A549 (cell line): ENCODE results near the gene CTU2. TPM values are rescaled to one million over a fixed set of nuclear protein-coding genes. Genes with fewer than 3 reads are reported as not detected.

ENCODE experiments used
- ATAC-seq, 2 experiments: fragments of 200-7000 bp in 1 of 2; fragments of >200 bp in 1 of 2; cut with Nextera tagmentation in 1 of 2; cut with Tn5 transposase in 1 of 2; 3 replicates each; pipeline versions ENCODE4 v1.8.0 to v1.9.1; 2018 to 2020; ENCODE audit warnings: mild to moderate bottlenecking in 1 of 2, moderate library complexity in 1 of 2
- CTCF ChIA-PET: fragments of 300-600 bp; sonication (Branson Sonifier 250); formaldehyde crosslinking; extraction: SDS; loops from one replicate; lab custom pipeline; 2021; ENCODE audit warnings: antibody characterized with exemption, inconsistent platforms; lab: Yijun Ruan, JAX
- POLR2A ChIA-PET: fragments of 350-600 bp; formaldehyde crosslinking; extraction: SDS; loops from one replicate; lab custom pipeline; 2021; ENCODE audit warnings: antibody characterized with exemption, inconsistent platforms; lab: Yijun Ruan, JAX
- DNase-seq, 2 experiments: peaks; one replicate each; pipeline versions ENCODE4 v3.0.0 to v3.0.0-alpha.2; 2011 to 2016; ENCODE audit warnings: low read depth in 1 of 2, low spot score in 1 of 2
- FAIRE-seq: peaks from 2 replicates; lab custom pipeline; 2011; peaks lifted over from hg19 to GRCh38; lab: Jason Lieb, UNC
- H3K27ac ChIP-seq, 2 experiments: fragments of >200 bp; sonication (Bioruptor Twin); formaldehyde crosslinking; 3 replicates each; pipeline ENCODE4 v1.5.1; 2016 to 2017
- H3K4me1 ChIP-seq: fragments of >200 bp; sonication (Bioruptor Twin); formaldehyde crosslinking; 3 replicates; pipeline ENCODE4 v1.6.1; 2016
- H3K4me2 ChIP-seq: fragments of >200 bp; sonication (Bioruptor Twin); formaldehyde crosslinking; 3 replicates; pipeline ENCODE4 v1.6.1; 2016
- H3K4me3 ChIP-seq: fragments of >200 bp; sonication (Bioruptor Twin); formaldehyde crosslinking; 3 replicates; pipeline ENCODE4 v1.5.1; 2016
- H3K9me3 ChIP-seq: fragments of >200 bp; sonication (Bioruptor Twin); formaldehyde crosslinking; 3 replicates; pipeline ENCODE4 v1.6.1; 2016
- BCL3 ChIP-seq: fragments of >200 bp; sonication (Bioruptor Twin); formaldehyde crosslinking; IDR thresholded peaks from 3 replicates; pipeline ENCODE4 v1.6.1; 2016
- CHD4 ChIP-seq: fragments of 200-600 bp; sonication (generic); IDR thresholded peaks from 2 replicates; pipeline ENCODE4 v1.6.1; 2016; ENCODE audit warnings: antibody characterized with exemption, mild to moderate bottlenecking, borderline replicate concordance
- CTCF ChIP-seq: fragments of >200 bp; sonication (Bioruptor Twin); formaldehyde crosslinking; IDR thresholded peaks from 3 replicates; pipeline ENCODE4 v1.5.1; 2016
- EHF ChIP-seq: fragments of 250-450 bp; sonication (Bioruptor Pico); IDR thresholded peaks from 2 replicates; pipeline ENCODE4 v1.5.0; 2020; ENCODE audit warnings: mild to moderate bottlenecking
- FOSB ChIP-seq: fragments of 250-450 bp; sonication (Bioruptor Pico); IDR thresholded peaks from 2 replicates; pipeline ENCODE4 v1.5.0; 2020; ENCODE audit warnings: mild to moderate bottlenecking, moderate library complexity
- FOXS1 ChIP-seq: fragments of 250-450 bp; sonication (Bioruptor Pico); IDR thresholded peaks from 2 replicates; pipeline ENCODE4 v1.5.0; 2020; ENCODE audit warnings: mild to moderate bottlenecking, moderate library complexity
- JUN ChIP-seq, 2 experiments: fragments of >200 bp; sonication (Bioruptor Twin); formaldehyde crosslinking; IDR thresholded peaks; 2 replicates in 1 of 2; 3 replicates in 1 of 2; pipeline ENCODE4 v1.6.1; 2016 to 2017
- JUNB ChIP-seq: fragments of >200 bp; sonication (Bioruptor Twin); formaldehyde crosslinking; IDR thresholded peaks from 2 replicates; pipeline ENCODE4 v1.6.1; 2016
- MAFK ChIP-seq: fragments of 450-650 bp; IDR thresholded peaks from 2 replicates; pipeline ENCODE4 v1.6.1; 2014; ENCODE audit not compliant: partially characterized antibody
- MAX ChIP-seq: IDR thresholded peaks from 2 replicates; pipeline ENCODE4 v1.6.1; 2012
- MYC ChIP-seq: IDR thresholded peaks from 2 replicates; pipeline ENCODE4 v1.6.1; 2012; ENCODE audit warnings: mild to moderate bottlenecking, inconsistent platforms, low read length, improper control_type of control experiment, borderline replicate concordance
- PBX3 ChIP-seq: IDR thresholded peaks from 2 replicates; pipeline ENCODE4 v1.6.1; 2012
- PHF8 ChIP-seq: fragments of 200-600 bp; sonication (generic); IDR thresholded peaks from 2 replicates; pipeline ENCODE4 v1.6.1; 2016; ENCODE audit warnings: low read depth, mild to moderate bottlenecking, antibody characterized with exemption, moderate library complexity, borderline replicate concordance
- POLR2A ChIP-seq: IDR thresholded peaks from 2 replicates; pipeline ENCODE4 v1.6.1; 2012; ENCODE audit warnings: mild to moderate bottlenecking, low read length
- SMC3 ChIP-seq: fragments of >200 bp; sonication (Bioruptor Twin); formaldehyde crosslinking; IDR thresholded peaks from 3 replicates; pipeline ENCODE4 v1.6.1; 2018; ENCODE audit warnings: inconsistent platforms
- USF2 ChIP-seq: fragments of 450-650 bp; IDR thresholded peaks from 2 replicates; pipeline ENCODE4 v1.6.1; 2014; ENCODE audit warnings: antibody characterized with exemption
- ZFP36 ChIP-seq: fragments of 450-650 bp; IDR thresholded peaks from 2 replicates; pipeline ENCODE4 v1.6.1; 2014; ENCODE audit warnings: borderline replicate concordance; ENCODE audit not compliant: partially characterized antibody
- WGBS: methylation state at CpG from one replicate; pipeline ENCODE4 v1.1.6; 2017; ENCODE audit errors: missing lambda C conversion rate; 5-methylcytosine and 5-hydroxymethylcytosine counted together
- polyA plus RNA-seq, 4 experiments: library from polyadenylated mRNA; depleted of rRNA in 3 of 4; stranded (reverse); fragments of >200 nt; fragmentation: RNase III in 1 of 4; extraction: RNeasy Plus Mini Kit Qiagen cat#74134 plus additional on column Dnase treatment in 1 of 4; gene quantifications; 2 replicates in 3 of 4; 3 replicates in 1 of 4; pipeline ENCODE4 v1.2.3, GENCODE V29; 2011 to 2017

The CTU2 gene
- polyA plus RNA-seq, 2 of the 4 experiments (the other 2 are of a cell fraction), result 16.4 to 21.8 TPM

GRCh38 chr16:88712362-88712979 lies 6.2 kb downstream of the CTU2 start:
- DNase-seq (no peak), ATAC-seq (no peak), FAIRE-seq (no peak)
- Histone ChIP-seq H3K27ac (0 out of 6 replicates have a peak overlapping the region, but pooled peaks of 1 of the 2 experiments have one; percentile 3), H3K4me3 (no peak overlapping the region), H3K4me1 (peaks cover 2% of the 10 kb centered on the region; the same call in 1 of the 3 replicates), H3K4me2 (no peak overlapping the region), H3K9me3 (no peaks in the 10 kb centered on the region)
- ChIA-PET CTCF (interaction anchor here (0.5 kb wide), 1 partner anchor 127 kb away, joined by 3 read pairs; no protein-coding TSS in a partner anchor), POLR2A (no interaction called here)
- WGBS, result 70% methylated on average over 17 of the region's 25 CpGs
- TF ChIP-seq EHF, result no peak
- no peak for TF ChIP-seq JUNB
- TF ChIP-seq JUN (IDR thresholded peaks at IDR 0.05), result no peak
- TF ChIP-seq POLR2A, result no peak
- peak; percentile 34; the same call in 1 of the 2 replicates for TF ChIP-seq PBX3
- no peak for TF ChIP-seq BCL3

- no peaks in the 10 kb centered on the region for H3K4me1 ChIP-seq
- FAIRE-seq, result no peak
- no peaks in the 10 kb centered on the region for H3K9me3 ChIP-seq
- no peak overlapping the region for H3K27ac ChIP-seq
- POLR2A ChIA-PET, result no interaction called here
- H3K4me2 ChIP-seq, result no peak overlapping the region
- WGBS, result 94% methylated on average over 3 of the region's 15 CpGs
- TF ChIP-seq MAFK (no peak), EHF (no peak), FOXS1 (CRISPR knock-in tag) (no peak), CHD4 (no peak), ZFP36 (no peak), PHF8 (no peak), BCL3 (no peak), FOSB (CRISPR knock-in tag) (no peak)
- TF ChIP-seq, all 56 proteins: peak for 0
- no peak overlapping the region for H3K4me3 ChIP-seq
- no peak for DNase-seq
- CTCF ChIA-PET, result interaction anchor here (0.5 kb wide), 1 partner anchor 127 kb away, joined by 3 read pairs; no protein-coding TSS in a partner anchor
- ATAC-seq, result no peak
These were observed 6.8 kb downstream of the CTU2 start for GRCh38 chr16:88713054-88713453.

- Histone ChIP-seq H3K4me2 (no peak overlapping the region), H3K27ac (no peak overlapping the region), H3K4me3 (no peak overlapping the region), H3K9me3 (no peaks in the 10 kb centered on the region), H3K4me1 (no peaks in the 10 kb centered on the region)
- ATAC-seq (peak in 1 of 2 experiments; percentile 42; a peak in 3 of 6 replicates), DNase-seq (no peak), FAIRE-seq (no peak)
- TF ChIP-seq CTCF, result no peak
- TF ChIP-seq MYC, result no peak
- no peak for TF ChIP-seq USF2
- no peak for TF ChIP-seq SMC3
- TF ChIP-seq MAX, result no peak
- CTCF ChIA-PET, result interaction anchor here (0.9 to 4.1 kb wide), 3 partner anchors 9 to 38 kb away, joined by 3 to 36 read pairs (median 4); no protein-coding TSS in a partner anchor
- POLR2A ChIA-PET, result no interaction called here
- WGBS, result 81% methylated on average over 25 of the region's 30 CpGs
These were observed 7.5 kb downstream of the CTU2 start for GRCh38 chr16:88713568-88714419.
